HEK293 (cell line): Measurements from ENCODE around the gene CCT3.

Experiments
- CTCF ChIA-PET: fragments of 350-600 bp; formaldehyde crosslinking; extraction: SDS; loops from one replicate; lab custom pipeline; 2021; ENCODE audit warnings: antibody characterized with exemption; lab: Yijun Ruan, JAX
- POLR2A ChIA-PET: fragments of 300-600 bp; formaldehyde crosslinking; extraction: SDS; loops from one replicate; lab custom pipeline; 2020; ENCODE audit warnings: antibody characterized with exemption, inconsistent platforms; lab: Yijun Ruan, JAX
- H3K27ac ChIP-seq: fragments of 200-500 bp; sonication (Bioruptor generic); 2 replicates; pipeline ENCODE4 v1.5.1; 2014; ENCODE audit warnings: low read depth, low read length, control low read depth, inconsistent platforms; ENCODE audit errors: extremely low read depth
- H3K36me3 ChIP-seq, 2 experiments: fragments of 200-500 bp in 1 of 2; sonication (Bioruptor generic) in 1 of 2; 1 replicate in 1 of 2; 2 replicates in 1 of 2; pipeline ENCODE4 v1.5.1; 2014 to 2017; ENCODE audit warnings: inconsistent platforms in 2 of 2, low read length in 2 of 2; ENCODE audit not compliant: control insufficient read depth in 2 of 2, insufficient read depth in 1 of 2
- H3K4me1 ChIP-seq: fragments of 200-500 bp; sonication (Bioruptor generic); 2 replicates; pipeline ENCODE4 v1.5.1; 2014; ENCODE audit warnings: mild to moderate bottlenecking, low read length, inconsistent platforms; ENCODE audit not compliant: control insufficient read depth, insufficient read depth
- H3K4me3 ChIP-seq: 2 replicates; pipeline ENCODE4 v1.5.1; 2011; ENCODE audit warnings: low read depth, mild to moderate bottlenecking, control low read depth, low read length, moderate library complexity
- H3K9me3 ChIP-seq: fragments of 200-500 bp; sonication (Bioruptor generic); 2 replicates; pipeline ENCODE4 v1.5.1; 2014; ENCODE audit warnings: low read depth, low read length, inconsistent platforms; ENCODE audit not compliant: control insufficient read depth, insufficient read depth
- KLF16 ChIP-seq: fragments of 450-650 bp; formaldehyde crosslinking; IDR thresholded peaks from 2 replicates; pipeline ENCODE4 v1.5.1; 2017; ENCODE audit warnings: missing biosample characterization, missing genetic modification characterization
- MYNN ChIP-seq: fragments of 450-650 bp; formaldehyde crosslinking; IDR thresholded peaks from 2 replicates; pipeline ENCODE4 v1.5.1; 2016; ENCODE audit warnings: missing biosample characterization, missing genetic modification characterization, borderline replicate concordance
- ZFHX2 ChIP-seq: fragments of 450-650 bp; formaldehyde crosslinking; conservative IDR thresholded peaks from 2 replicates; pipeline ENCODE4 v1.5.1; 2016; ENCODE audit warnings: missing biosample characterization, missing genetic modification characterization
- ZNF221 ChIP-seq: fragments of 450-650 bp; formaldehyde crosslinking; IDR thresholded peaks from 2 replicates; pipeline ENCODE4 v1.5.1; 2017; ENCODE audit warnings: missing biosample characterization, missing genetic modification characterization, borderline replicate concordance
- ZNF266 ChIP-seq: fragments of 450-650 bp; formaldehyde crosslinking; IDR thresholded peaks from 2 replicates; pipeline ENCODE4 v1.5.1; 2016; ENCODE audit warnings: missing biosample characterization, missing genetic modification characterization, low read depth
- ZNF274 ChIP-seq, 2 experiments: fragments of 200-500 bp in 1 of 2; fragments of 450-650 bp in 1 of 2; sonication (Bioruptor generic) in 1 of 2; formaldehyde crosslinking in 1 of 2; IDR thresholded peaks; 2 replicates each; pipeline versions ENCODE4 v1.5.1 to v1.6.1; 2014 to 2016; ENCODE audit warnings: borderline replicate concordance in 1 of 2, inconsistent platforms in 1 of 2, low read length in 1 of 2, missing biosample characterization in 1 of 2, missing genetic modification characterization in 1 of 2
- ZNF362 ChIP-seq: fragments of 450-650 bp; formaldehyde crosslinking; IDR thresholded peaks from 2 replicates; pipeline ENCODE4 v1.5.1; 2016; ENCODE audit warnings: missing biosample characterization, missing genetic modification characterization
- ZNF510 ChIP-seq: fragments of 450-650 bp; formaldehyde crosslinking; IDR thresholded peaks from 2 replicates; pipeline ENCODE4 v1.5.1; 2018; ENCODE audit warnings: mild to moderate bottlenecking, missing genetic modification characterization, missing biosample characterization; ENCODE audit not compliant: insufficient replicate concordance
- ZNF514 ChIP-seq: fragments of 450-650 bp; formaldehyde crosslinking; IDR thresholded peaks from 2 replicates; pipeline ENCODE4 v1.5.1; 2016; ENCODE audit warnings: missing biosample characterization, missing genetic modification characterization
- ZNF518A ChIP-seq: fragments of 450-650 bp; formaldehyde crosslinking; conservative IDR thresholded peaks from 2 replicates; pipeline ENCODE4 v1.5.1; 2016; ENCODE audit warnings: low read depth, missing biosample characterization, missing genetic modification characterization
- ZNF544 ChIP-seq: fragments of 450-650 bp; formaldehyde crosslinking; IDR thresholded peaks from 2 replicates; pipeline ENCODE4 v1.5.0; 2017; ENCODE audit warnings: missing biosample characterization, missing genetic modification characterization
- ZNF549 ChIP-seq: fragments of 450-650 bp; IDR thresholded peaks from 2 replicates; pipeline ENCODE4 v1.5.1; 2018; ENCODE audit warnings: missing biosample characterization, missing genetic modification characterization, mild to moderate bottlenecking, inconsistent platforms, moderate library complexity
- ZNF555 ChIP-seq: fragments of 450-650 bp; formaldehyde crosslinking; conservative IDR thresholded peaks from 2 replicates; pipeline ENCODE4 v1.5.1; 2017; ENCODE audit warnings: missing biosample characterization, mild to moderate bottlenecking, missing genetic modification characterization, inconsistent platforms
- ZNF558 ChIP-seq: fragments of 450-650 bp; formaldehyde crosslinking; IDR thresholded peaks from 2 replicates; pipeline ENCODE4 v1.5.1; 2016; ENCODE audit warnings: missing biosample characterization, missing genetic modification characterization
- ZNF585B ChIP-seq: fragments of 450-650 bp; formaldehyde crosslinking; IDR thresholded peaks from 2 replicates; pipeline ENCODE4 v1.5.1; 2016; ENCODE audit warnings: missing biosample characterization, missing genetic modification characterization
- ZNF664 ChIP-seq: fragments of 450-650 bp; formaldehyde crosslinking; IDR thresholded peaks from 2 replicates; pipeline ENCODE4 v1.5.1; 2016; ENCODE audit warnings: missing biosample characterization, missing genetic modification characterization
- ZNF747 ChIP-seq: fragments of 450-650 bp; formaldehyde crosslinking; IDR thresholded peaks from 2 replicates; pipeline ENCODE4 v1.5.1; 2016; ENCODE audit warnings: missing biosample characterization, missing genetic modification characterization
- TF ChIP-seq, protein P1 (sequence below): fragments of 450-650 bp; formaldehyde crosslinking; IDR thresholded peaks from 2 replicates; pipeline ENCODE4 v1.5.1; 2016; ENCODE audit warnings: missing biosample characterization, missing genetic modification characterization
- TF ChIP-seq, protein P2 (sequence below): fragments of 450-650 bp; formaldehyde crosslinking; IDR thresholded peaks from 2 replicates; pipeline ENCODE4 v1.5.1; 2016; ENCODE audit warnings: missing biosample characterization, missing genetic modification characterization, borderline replicate concordance
- TF ChIP-seq, protein P3 (sequence below): fragments of 450-650 bp; formaldehyde crosslinking; IDR thresholded peaks from 2 replicates; pipeline ENCODE4 v1.5.1; 2016; ENCODE audit warnings: missing biosample characterization, missing genetic modification characterization, low read depth

Gene CCT3

GRCh38 chr1:156260896-156261295 is 77.2 kb downstream of the CCT3 start:
- H3K4me3 ChIP-seq = no peak overlapping the region
- no peak for TF ChIP-seq ZFHX2
- no peak for TF ChIP-seq ZNF518A (tag by site-specific recombination)
- TF ChIP-seq ZNF221 (tag by site-specific recombination) = no peak
- no peak for TF ChIP-seq ZNF585B
- no peak for TF ChIP-seq ZNF514
- no peak for TF ChIP-seq ZNF362 (tag by site-specific recombination)
- TF ChIP-seq ZNF747 (tag by site-specific recombination) = no peak
- TF ChIP-seq ZNF549 (tag by site-specific recombination) = no peak
- no peak for TF ChIP-seq ZNF558
- TF ChIP-seq, protein P1, sequence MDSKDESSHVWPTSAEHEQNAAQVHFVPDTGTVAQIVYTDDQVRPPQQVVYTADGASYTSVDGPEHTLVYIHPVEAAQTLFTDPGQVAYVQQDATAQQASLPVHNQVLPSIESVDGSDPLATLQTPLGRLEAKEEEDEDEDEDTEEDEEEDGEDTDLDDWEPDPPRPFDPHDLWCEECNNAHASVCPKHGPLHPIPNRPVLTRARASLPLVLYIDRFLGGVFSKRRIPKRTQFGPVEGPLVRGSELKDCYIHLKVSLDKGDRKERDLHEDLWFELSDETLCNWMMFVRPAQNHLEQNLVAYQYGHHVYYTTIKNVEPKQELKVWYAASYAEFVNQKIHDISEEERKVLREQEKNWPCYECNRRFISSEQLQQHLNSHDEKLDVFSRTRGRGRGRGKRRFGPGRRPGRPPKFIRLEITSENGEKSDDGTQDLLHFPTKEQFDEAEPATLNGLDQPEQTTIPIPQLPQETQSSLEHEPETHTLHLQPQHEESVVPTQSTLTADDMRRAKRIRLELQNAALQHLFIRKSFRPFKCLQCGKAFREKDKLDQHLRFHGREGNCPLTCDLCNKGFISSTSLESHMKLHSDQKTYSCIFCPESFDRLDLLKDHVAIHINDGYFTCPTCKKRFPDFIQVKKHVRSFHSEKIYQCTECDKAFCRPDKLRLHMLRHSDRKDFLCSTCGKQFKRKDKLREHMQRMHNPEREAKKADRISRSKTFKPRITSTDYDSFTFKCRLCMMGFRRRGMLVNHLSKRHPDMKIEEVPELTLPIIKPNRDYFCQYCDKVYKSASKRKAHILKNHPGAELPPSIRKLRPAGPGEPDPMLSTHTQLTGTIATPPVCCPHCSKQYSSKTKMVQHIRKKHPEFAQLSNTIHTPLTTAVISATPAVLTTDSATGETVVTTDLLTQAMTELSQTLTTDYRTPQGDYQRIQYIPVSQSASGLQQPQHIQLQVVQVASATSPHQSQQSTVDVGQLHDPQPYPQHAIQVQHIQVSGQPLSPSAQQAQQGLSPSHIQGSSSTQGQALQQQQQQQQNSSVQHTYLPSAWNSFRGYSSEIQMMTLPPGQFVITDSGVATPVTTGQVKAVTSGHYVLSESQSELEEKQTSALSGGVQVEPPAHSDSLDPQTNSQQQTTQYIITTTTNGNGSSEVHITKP (tag by site-specific recombination) = no peak
- TF ChIP-seq MYNN (tag by site-specific recombination) = no peak
- no peak for TF ChIP-seq ZNF510 (tag by site-specific recombination)
- TF ChIP-seq ZNF664 (tag by site-specific recombination) = no peak
- no peak for TF ChIP-seq KLF16
- TF ChIP-seq ZNF274 (IDR thresholded peaks at IDR 0.05; ENCODE audit: low read length) = no peak
- no peak for TF ChIP-seq ZNF274 (tag by site-specific recombination; IDR thresholded peaks at IDR 0.05; ENCODE audit: borderline replicate concordance)
- TF ChIP-seq ZNF555 (tag by site-specific recombination) = no peak
- TF ChIP-seq, protein P2, sequence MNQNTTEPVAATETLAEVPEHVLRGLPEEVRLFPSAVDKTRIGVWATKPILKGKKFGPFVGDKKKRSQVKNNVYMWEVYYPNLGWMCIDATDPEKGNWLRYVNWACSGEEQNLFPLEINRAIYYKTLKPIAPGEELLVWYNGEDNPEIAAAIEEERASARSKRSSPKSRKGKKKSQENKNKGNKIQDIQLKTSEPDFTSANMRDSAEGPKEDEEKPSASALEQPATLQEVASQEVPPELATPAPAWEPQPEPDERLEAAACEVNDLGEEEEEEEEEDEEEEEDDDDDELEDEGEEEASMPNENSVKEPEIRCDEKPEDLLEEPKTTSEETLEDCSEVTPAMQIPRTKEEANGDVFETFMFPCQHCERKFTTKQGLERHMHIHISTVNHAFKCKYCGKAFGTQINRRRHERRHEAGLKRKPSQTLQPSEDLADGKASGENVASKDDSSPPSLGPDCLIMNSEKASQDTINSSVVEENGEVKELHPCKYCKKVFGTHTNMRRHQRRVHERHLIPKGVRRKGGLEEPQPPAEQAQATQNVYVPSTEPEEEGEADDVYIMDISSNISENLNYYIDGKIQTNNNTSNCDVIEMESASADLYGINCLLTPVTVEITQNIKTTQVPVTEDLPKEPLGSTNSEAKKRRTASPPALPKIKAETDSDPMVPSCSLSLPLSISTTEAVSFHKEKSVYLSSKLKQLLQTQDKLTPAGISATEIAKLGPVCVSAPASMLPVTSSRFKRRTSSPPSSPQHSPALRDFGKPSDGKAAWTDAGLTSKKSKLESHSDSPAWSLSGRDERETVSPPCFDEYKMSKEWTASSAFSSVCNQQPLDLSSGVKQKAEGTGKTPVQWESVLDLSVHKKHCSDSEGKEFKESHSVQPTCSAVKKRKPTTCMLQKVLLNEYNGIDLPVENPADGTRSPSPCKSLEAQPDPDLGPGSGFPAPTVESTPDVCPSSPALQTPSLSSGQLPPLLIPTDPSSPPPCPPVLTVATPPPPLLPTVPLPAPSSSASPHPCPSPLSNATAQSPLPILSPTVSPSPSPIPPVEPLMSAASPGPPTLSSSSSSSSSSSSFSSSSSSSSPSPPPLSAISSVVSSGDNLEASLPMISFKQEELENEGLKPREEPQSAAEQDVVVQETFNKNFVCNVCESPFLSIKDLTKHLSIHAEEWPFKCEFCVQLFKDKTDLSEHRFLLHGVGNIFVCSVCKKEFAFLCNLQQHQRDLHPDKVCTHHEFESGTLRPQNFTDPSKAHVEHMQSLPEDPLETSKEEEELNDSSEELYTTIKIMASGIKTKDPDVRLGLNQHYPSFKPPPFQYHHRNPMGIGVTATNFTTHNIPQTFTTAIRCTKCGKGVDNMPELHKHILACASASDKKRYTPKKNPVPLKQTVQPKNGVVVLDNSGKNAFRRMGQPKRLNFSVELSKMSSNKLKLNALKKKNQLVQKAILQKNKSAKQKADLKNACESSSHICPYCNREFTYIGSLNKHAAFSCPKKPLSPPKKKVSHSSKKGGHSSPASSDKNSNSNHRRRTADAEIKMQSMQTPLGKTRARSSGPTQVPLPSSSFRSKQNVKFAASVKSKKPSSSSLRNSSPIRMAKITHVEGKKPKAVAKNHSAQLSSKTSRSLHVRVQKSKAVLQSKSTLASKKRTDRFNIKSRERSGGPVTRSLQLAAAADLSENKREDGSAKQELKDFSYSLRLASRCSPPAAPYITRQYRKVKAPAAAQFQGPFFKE (tag by site-specific recombination) = no peak
- TF ChIP-seq ZNF544 (tag by site-specific recombination) = no peak
- TF ChIP-seq, protein P3, sequence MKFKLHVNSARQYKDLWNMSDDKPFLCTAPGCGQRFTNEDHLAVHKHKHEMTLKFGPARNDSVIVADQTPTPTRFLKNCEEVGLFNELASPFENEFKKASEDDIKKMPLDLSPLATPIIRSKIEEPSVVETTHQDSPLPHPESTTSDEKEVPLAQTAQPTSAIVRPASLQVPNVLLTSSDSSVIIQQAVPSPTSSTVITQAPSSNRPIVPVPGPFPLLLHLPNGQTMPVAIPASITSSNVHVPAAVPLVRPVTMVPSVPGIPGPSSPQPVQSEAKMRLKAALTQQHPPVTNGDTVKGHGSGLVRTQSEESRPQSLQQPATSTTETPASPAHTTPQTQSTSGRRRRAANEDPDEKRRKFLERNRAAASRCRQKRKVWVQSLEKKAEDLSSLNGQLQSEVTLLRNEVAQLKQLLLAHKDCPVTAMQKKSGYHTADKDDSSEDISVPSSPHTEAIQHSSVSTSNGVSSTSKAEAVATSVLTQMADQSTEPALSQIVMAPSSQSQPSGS (tag by site-specific recombination) = no peak
- TF ChIP-seq ZNF266 (tag by site-specific recombination) = no peak
- POLR2A ChIA-PET = no interaction called here
- no peaks in the 10 kb centered on the region for H3K4me1 ChIP-seq
- CTCF ChIA-PET = interaction anchor here (1.1 kb wide), 1 partner anchor 29 kb away, joined by 3 read pairs; no protein-coding TSS in a partner anchor
- H3K9me3 ChIP-seq = no peaks in the 10 kb centered on the region
- H3K36me3 ChIP-seq = peaks cover 55 to 96% of the 10 kb centered on the region in 2 experiments
- H3K27ac ChIP-seq = no peak overlapping the region
